DOHH2 (cell line): ENCODE measurements around the gene LRMDA.

Experiments used
- H3F3A ChIP-seq: fragments of 200-600 bp; sonication (generic), shearing (Covaris generic); 2 replicates; pipeline ENCODE4 v1.6.0; 2016; ENCODE audit warnings: antibody characterized with exemption, mild to moderate bottlenecking; ENCODE audit not compliant: control insufficient read depth, insufficient read depth
- H3K27ac ChIP-seq: fragments of 200-600 bp; sonication (generic); 2 replicates; pipeline ENCODE4 v1.5.1; 2014; ENCODE audit warnings: low read depth, mild to moderate bottlenecking, low read length, moderate library complexity
- H3K27me3 ChIP-seq: fragments of 200-600 bp; sonication (generic); 2 replicates; pipeline ENCODE4 v1.6.1; 2014; ENCODE audit warnings: mild to moderate bottlenecking, low read length, mixed read lengths; ENCODE audit not compliant: control insufficient read depth
- H3K36me3 ChIP-seq: fragments of 200-600 bp; sonication (generic); 2 replicates; pipeline ENCODE4 v1.6.1; 2014; ENCODE audit warnings: mild to moderate bottlenecking, low read length, moderate library complexity, mixed read lengths; ENCODE audit not compliant: control insufficient read depth
- H3K4me1 ChIP-seq: fragments of 200-600 bp; sonication (generic); 2 replicates; pipeline ENCODE4 v1.6.1; 2014; ENCODE audit warnings: mild to moderate bottlenecking, low read length, mixed read lengths; ENCODE audit not compliant: control insufficient read depth
- H3K4me2 ChIP-seq: fragments of 200-600 bp; sonication (generic); 2 replicates; pipeline ENCODE4 v1.6.0; 2014; ENCODE audit warnings: mild to moderate bottlenecking, low read length, moderate library complexity
- H3K4me3 ChIP-seq: fragments of 200-600 bp; sonication (generic); 2 replicates; pipeline ENCODE4 v1.5.1; 2014; ENCODE audit warnings: mild to moderate bottlenecking, low read length, mixed read lengths
- H3K79me2 ChIP-seq: fragments of 200-600 bp; sonication (generic); 2 replicates; pipeline ENCODE4 v1.6.1; 2014; ENCODE audit warnings: mild to moderate bottlenecking, low read length, mixed read lengths; ENCODE audit not compliant: control insufficient read depth
- H3K9me2 ChIP-seq: fragments of 200-600 bp; sonication (generic); replicated peaks from 2 replicates; pipeline ENCODE4 v1.6.1; 2014; ENCODE audit warnings: mild to moderate bottlenecking, low read length, mixed read lengths; ENCODE audit not compliant: control insufficient read depth
- H3K9me3 ChIP-seq: fragments of 200-600 bp; sonication (generic); 2 replicates; pipeline ENCODE4 v1.6.1; 2014; ENCODE audit warnings: antibody characterized with exemption, low read length, mixed read lengths; ENCODE audit not compliant: control insufficient read depth, insufficient read depth
- H4K20me1 ChIP-seq: fragments of 200-600 bp; sonication (generic); 2 replicates; pipeline ENCODE4 v1.6.0; 2014; ENCODE audit warnings: low read depth, mild to moderate bottlenecking, antibody characterized with exemption, low read length, moderate library complexity; ENCODE audit not compliant: control insufficient read depth, insufficient read depth
- EZH2phosphoT487 ChIP-seq: fragments of 200-600 bp; sonication (generic); IDR thresholded peaks from 2 replicates; pipeline ENCODE4 v1.6.1; 2017; ENCODE audit warnings: borderline replicate concordance, mild to moderate bottlenecking, antibody characterized with exemption, low read length, moderate library complexity, mixed read lengths
- TF ChIP-seq, protein P1 (sequence below): fragments of 200-600 bp; sonication (generic); IDR thresholded peaks from one replicate; pipeline ENCODE4 v1.5.1; 2014; ENCODE audit warnings: antibody characterized with exemption, mild to moderate bottlenecking, low read depth, low read length; ENCODE audit not compliant: poor library complexity, severe bottlenecking

The LRMDA gene

DNA sequence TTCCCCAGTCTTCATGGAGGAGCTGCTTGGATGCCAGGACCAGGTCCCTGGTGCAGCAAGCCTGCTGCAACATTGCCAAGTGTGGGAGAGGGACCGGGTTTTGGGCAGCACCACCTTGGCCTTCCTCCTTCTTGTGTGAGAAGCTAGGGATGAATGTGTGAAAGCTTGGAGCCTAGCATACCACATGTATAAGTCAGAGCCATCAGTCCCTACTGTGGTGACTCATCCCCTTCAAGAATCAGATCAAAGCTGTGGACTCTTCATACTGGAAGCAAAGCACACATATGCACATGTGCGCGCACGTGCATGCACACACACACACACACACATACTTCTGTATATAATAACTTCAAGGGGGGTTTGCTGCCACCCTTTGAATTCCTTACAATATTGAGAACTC lies 527.8 kb downstream of the LRMDA start:
- Histone ChIP-seq H3K79me2 (no peaks in the 10 kb centered on the region), H3F3A (no peaks in the 10 kb centered on the region), H3K4me3 (no peak overlapping the region), H3K9me2 (no peaks in the 10 kb centered on the region; the same call in 1 of the 2 replicates), H3K27me3 (no peaks in the 10 kb centered on the region), H4K20me1 (no peaks in the 10 kb centered on the region), H3K4me1 (no peaks in the 10 kb centered on the region), H3K4me2 (no peak overlapping the region), H3K9me3 (no peaks in the 10 kb centered on the region), H3K36me3 (no peaks in the 10 kb centered on the region), H3K27ac (no peak overlapping the region)
- TF ChIP-seq, protein P1, sequence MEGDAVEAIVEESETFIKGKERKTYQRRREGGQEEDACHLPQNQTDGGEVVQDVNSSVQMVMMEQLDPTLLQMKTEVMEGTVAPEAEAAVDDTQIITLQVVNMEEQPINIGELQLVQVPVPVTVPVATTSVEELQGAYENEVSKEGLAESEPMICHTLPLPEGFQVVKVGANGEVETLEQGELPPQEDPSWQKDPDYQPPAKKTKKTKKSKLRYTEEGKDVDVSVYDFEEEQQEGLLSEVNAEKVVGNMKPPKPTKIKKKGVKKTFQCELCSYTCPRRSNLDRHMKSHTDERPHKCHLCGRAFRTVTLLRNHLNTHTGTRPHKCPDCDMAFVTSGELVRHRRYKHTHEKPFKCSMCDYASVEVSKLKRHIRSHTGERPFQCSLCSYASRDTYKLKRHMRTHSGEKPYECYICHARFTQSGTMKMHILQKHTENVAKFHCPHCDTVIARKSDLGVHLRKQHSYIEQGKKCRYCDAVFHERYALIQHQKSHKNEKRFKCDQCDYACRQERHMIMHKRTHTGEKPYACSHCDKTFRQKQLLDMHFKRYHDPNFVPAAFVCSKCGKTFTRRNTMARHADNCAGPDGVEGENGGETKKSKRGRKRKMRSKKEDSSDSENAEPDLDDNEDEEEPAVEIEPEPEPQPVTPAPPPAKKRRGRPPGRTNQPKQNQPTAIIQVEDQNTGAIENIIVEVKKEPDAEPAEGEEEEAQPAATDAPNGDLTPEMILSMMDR, result no peak
- no peak for TF ChIP-seq EZH2phosphoT487

- Histone ChIP-seq H3K27ac (no peak overlapping the region), H4K20me1 (no peaks in the 10 kb centered on the region), H3K9me3 (no peaks in the 10 kb centered on the region), H3K36me3 (no peaks in the 10 kb centered on the region), H3K79me2 (no peaks in the 10 kb centered on the region), H3K4me1 (no peaks in the 10 kb centered on the region), H3K4me3 (no peak overlapping the region), H3K4me2 (no peak overlapping the region), H3F3A (no peaks in the 10 kb centered on the region), H3K27me3 (no peaks in the 10 kb centered on the region), H3K9me2 (no peaks in the 10 kb centered on the region; the same call in 1 of the 2 replicates)
- no peak for TF ChIP-seq EZH2phosphoT487
- TF ChIP-seq, protein P1, result no peak
Observed at GRCh38 chr10:75959912-75960311, 528.5 kb downstream of the LRMDA start.

- Histone ChIP-seq H3K4me3 (no peak overlapping the region), H3K9me2 (no peaks in the 10 kb centered on the region; the same call in 1 of the 2 replicates), H3K4me1 (no peaks in the 10 kb centered on the region), H3K4me2 (no peak overlapping the region), H4K20me1 (no peaks in the 10 kb centered on the region), H3K79me2 (no peaks in the 10 kb centered on the region), H3F3A (no peaks in the 10 kb centered on the region), H3K36me3 (no peaks in the 10 kb centered on the region), H3K27ac (no peak overlapping the region), H3K27me3 (no peaks in the 10 kb centered on the region), H3K9me3 (no peaks in the 10 kb centered on the region)
- TF ChIP-seq EZH2phosphoT487, result no peak
- TF ChIP-seq, protein P1, result no peak
Observed at GRCh38 chr10:75962395-75963061, 531.1 kb downstream of the LRMDA start.
